ENCODE results near the gene FCN1.

DNA sequence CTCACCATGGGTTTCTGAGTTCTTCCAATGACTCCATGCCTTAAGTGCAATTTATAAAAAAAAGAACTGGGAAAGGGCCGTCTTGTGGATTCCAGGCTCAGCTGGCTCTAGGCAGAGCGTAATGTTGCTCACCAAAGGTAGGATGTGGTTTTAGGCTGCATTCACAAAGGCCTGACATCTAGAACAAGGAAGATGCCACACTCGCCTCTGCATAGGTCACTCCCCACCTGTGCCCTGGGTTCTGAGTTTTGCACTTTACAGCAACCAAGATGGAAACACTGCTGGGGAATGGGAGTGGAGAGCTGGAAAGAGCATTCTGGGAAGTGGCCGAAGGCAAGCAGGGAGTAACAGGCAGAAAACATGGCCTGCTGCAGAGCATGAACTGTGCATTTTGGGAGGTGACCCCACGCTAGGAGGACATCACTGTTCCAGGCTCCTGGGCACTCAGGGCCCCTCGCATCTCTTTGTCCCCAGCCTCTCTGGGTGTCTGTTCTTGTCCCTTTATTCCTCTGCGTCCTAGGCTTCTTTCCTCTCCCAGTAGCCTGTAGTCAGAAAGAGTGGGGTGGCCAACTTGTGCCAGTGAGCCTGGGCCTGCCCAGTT is 24.8 kb downstream of the FCN1 start:
- TF ChIP-seq CTCF (IDR thresholded peaks at IDR 0.05; ENCODE audit: low read length) (no peak), EZH2 (optimal IDR thresholded peaks at IDR 0.05; ENCODE audit: low read depth, low read length) (no peak), EZH2phosphoT487 (IDR thresholded peaks at IDR 0.05; ENCODE audit: low read length) (no peak)
